Loucy (cell line): ENCODE results near the gene SNAI1.

Experiments used
- H2AFZ ChIP-seq: fragments of 200-600 bp; sonication (generic); 2 replicates; pipeline ENCODE4 v1.6.0; 2016; ENCODE audit warnings: antibody characterized with exemption, mild to moderate bottlenecking, low read length, moderate library complexity
- H3F3A ChIP-seq: fragments of 200-600 bp; 2 replicates; pipeline ENCODE4 v1.6.0; 2016; ENCODE audit warnings: antibody characterized with exemption, low read depth, mild to moderate bottlenecking
- H3K27me3 ChIP-seq: fragments of 200-600 bp; sonication (generic); 2 replicates; pipeline ENCODE4 v1.6.1; 2014; ENCODE audit warnings: low read length, mild to moderate bottlenecking; ENCODE audit not compliant: insufficient read depth, poor library complexity, severe bottlenecking
- H3K36me3 ChIP-seq: fragments of 200-600 bp; sonication (generic); 2 replicates; pipeline ENCODE4 v1.6.1; 2016; ENCODE audit warnings: low read length; ENCODE audit not compliant: insufficient read depth
- H3K4me1 ChIP-seq: fragments of 200-600 bp; sonication (generic); 2 replicates; pipeline ENCODE4 v1.5.1; 2014; ENCODE audit warnings: low read length, mild to moderate bottlenecking; ENCODE audit not compliant: insufficient read depth, poor library complexity, severe bottlenecking
- H3K4me2 ChIP-seq: fragments of 200-600 bp; sonication (generic); 2 replicates; pipeline ENCODE4 v1.6.0; 2014; ENCODE audit warnings: antibody characterized with exemption, low read length, low read depth, mild to moderate bottlenecking; ENCODE audit not compliant: poor library complexity, severe bottlenecking
- H3K4me3 ChIP-seq: fragments of 200-600 bp; sonication (generic); 2 replicates; pipeline ENCODE4 v1.5.1; 2014; ENCODE audit warnings: low read length, mild to moderate bottlenecking, mixed read lengths; ENCODE audit not compliant: poor library complexity, severe bottlenecking
- H3K79me2 ChIP-seq: fragments of 200-600 bp; sonication (generic); 2 replicates; pipeline ENCODE4 v1.6.1; 2014; ENCODE audit warnings: low read length; ENCODE audit not compliant: insufficient read depth
- H3K9ac ChIP-seq: fragments of 200-600 bp; sonication (generic); 2 replicates; pipeline ENCODE4 v1.6.0; 2014; ENCODE audit warnings: mild to moderate bottlenecking, low read depth, low read length, moderate library complexity; ENCODE audit not compliant: poor library complexity, severe bottlenecking
- H3K9me2 ChIP-seq: fragments of 200-600 bp; sonication (generic); replicated peaks from 2 replicates; pipeline ENCODE4 v1.6.1; 2016; ENCODE audit warnings: low read depth, low read length, mixed read lengths
- H3K9me3 ChIP-seq: fragments of 200-600 bp; sonication (generic); 2 replicates; pipeline ENCODE4 v1.6.1; 2014; ENCODE audit warnings: mild to moderate bottlenecking, antibody characterized with exemption, low read length, low read depth; ENCODE audit not compliant: insufficient read depth
- H4K20me1 ChIP-seq: fragments of 200-600 bp; sonication (generic); 2 replicates; pipeline ENCODE4 v1.6.0; 2014; ENCODE audit warnings: antibody characterized with exemption, low read length, mild to moderate bottlenecking; ENCODE audit not compliant: insufficient read depth, poor library complexity, severe bottlenecking
- EZH2phosphoT487 ChIP-seq: fragments of 200-600 bp; IDR thresholded peaks from 2 replicates; pipeline ENCODE4 v1.6.1; 2018; ENCODE audit warnings: antibody characterized with exemption, mild to moderate bottlenecking, moderate library complexity, borderline replicate concordance
- TF ChIP-seq, protein P1 (sequence below): fragments of 200-600 bp; sonication (generic); conservative IDR thresholded peaks from 2 replicates; pipeline ENCODE4 v1.5.1; 2014; ENCODE audit warnings: mild to moderate bottlenecking, antibody characterized with exemption, low read length

The SNAI1 gene

DNA sequence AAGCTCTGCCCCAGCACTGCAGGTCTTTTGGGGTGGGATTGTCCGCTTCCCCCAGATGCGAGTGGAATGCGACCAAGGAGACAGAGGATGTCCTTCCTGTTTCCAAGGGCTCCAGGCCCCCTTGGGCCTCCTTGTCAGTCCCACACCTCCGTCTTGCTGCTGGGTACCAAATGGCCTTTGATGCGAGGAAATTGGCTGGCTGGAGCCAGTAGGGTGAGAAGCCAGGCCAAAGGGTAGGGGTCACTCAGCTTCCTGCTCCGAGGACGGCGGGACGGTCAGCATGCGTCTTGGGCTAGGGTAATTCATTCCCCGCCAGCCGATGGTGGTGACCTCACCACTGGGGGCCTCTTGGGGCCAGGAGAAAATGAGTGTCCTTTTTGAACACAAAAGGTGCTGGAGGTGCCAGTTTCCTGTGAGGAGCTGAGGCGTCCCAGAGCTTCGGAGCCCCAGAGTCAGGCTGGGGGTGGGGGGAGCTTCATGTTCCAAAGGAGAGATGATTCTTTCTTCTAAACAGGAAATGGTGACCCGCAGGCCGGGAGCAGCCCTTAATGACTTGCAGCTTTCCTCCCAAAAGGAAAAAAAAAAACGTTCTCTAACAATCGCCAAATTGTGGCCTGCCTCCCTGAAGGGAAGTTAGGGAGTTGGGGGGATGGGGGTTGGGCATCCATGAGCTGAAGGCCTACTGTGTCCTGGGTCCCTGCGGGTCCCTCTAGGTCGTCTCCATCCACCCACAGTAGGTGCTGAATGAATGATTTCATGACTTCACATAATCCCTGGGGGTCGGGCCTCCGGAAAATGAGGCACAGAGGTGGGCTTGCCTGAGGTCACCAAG, 6.7 kb downstream of the SNAI1 start:
- TF ChIP-seq, protein P1, sequence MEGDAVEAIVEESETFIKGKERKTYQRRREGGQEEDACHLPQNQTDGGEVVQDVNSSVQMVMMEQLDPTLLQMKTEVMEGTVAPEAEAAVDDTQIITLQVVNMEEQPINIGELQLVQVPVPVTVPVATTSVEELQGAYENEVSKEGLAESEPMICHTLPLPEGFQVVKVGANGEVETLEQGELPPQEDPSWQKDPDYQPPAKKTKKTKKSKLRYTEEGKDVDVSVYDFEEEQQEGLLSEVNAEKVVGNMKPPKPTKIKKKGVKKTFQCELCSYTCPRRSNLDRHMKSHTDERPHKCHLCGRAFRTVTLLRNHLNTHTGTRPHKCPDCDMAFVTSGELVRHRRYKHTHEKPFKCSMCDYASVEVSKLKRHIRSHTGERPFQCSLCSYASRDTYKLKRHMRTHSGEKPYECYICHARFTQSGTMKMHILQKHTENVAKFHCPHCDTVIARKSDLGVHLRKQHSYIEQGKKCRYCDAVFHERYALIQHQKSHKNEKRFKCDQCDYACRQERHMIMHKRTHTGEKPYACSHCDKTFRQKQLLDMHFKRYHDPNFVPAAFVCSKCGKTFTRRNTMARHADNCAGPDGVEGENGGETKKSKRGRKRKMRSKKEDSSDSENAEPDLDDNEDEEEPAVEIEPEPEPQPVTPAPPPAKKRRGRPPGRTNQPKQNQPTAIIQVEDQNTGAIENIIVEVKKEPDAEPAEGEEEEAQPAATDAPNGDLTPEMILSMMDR: no peak
- no peak for TF ChIP-seq EZH2phosphoT487
- Histone ChIP-seq H4K20me1 (no peaks in the 10 kb centered on the region), H3K79me2 (no peaks in the 10 kb centered on the region), H3K9ac (no peak overlapping the region), H3K9me2 (no peaks in the 10 kb centered on the region), H3K4me3 (no peak overlapping the region), H3K27me3 (no peaks in the 10 kb centered on the region), H3K9me3 (no peaks in the 10 kb centered on the region), H3K36me3 (no peaks in the 10 kb centered on the region), H3F3A (no peaks in the 10 kb centered on the region), H3K4me1 (no peaks in the 10 kb centered on the region), H2AFZ (no peak overlapping the region), H3K4me2 (no peak overlapping the region)

DNA sequence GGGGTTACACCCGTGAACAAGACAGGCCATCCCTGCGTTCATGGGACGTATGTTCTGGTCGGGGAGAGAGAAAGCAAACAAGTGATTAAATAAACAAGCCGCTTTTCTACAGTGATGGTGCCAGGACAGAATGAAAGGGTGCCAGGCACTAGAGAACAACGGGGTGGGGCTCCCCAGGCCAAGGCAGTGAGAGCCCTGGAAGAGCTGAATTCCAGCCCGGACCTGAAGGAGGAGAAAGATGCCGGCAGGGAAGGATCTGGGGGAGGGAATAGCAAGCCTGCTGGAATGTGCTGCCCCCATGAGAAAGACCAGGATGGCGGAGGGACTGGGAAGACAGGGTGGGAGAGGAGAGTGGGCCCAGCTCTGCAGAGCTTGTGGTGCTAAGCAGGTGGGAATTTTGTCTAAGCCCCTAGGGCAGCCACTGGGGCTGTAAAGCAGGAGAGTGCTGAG, 7.5 kb downstream of the SNAI1 start:
- Histone ChIP-seq H3K27me3 (no peaks in the 10 kb centered on the region), H3K79me2 (no peaks in the 10 kb centered on the region), H3K9me2 (no peaks in the 10 kb centered on the region), H3K9me3 (no peaks in the 10 kb centered on the region), H2AFZ (no peak overlapping the region), H3K4me3 (no peak overlapping the region), H3K4me1 (no peaks in the 10 kb centered on the region), H3K36me3 (no peaks in the 10 kb centered on the region), H3F3A (no peaks in the 10 kb centered on the region), H3K4me2 (no peak overlapping the region), H4K20me1 (no peaks in the 10 kb centered on the region), H3K9ac (no peak overlapping the region)
- TF ChIP-seq, protein P1: no peak
- TF ChIP-seq EZH2phosphoT487: no peak

DNA sequence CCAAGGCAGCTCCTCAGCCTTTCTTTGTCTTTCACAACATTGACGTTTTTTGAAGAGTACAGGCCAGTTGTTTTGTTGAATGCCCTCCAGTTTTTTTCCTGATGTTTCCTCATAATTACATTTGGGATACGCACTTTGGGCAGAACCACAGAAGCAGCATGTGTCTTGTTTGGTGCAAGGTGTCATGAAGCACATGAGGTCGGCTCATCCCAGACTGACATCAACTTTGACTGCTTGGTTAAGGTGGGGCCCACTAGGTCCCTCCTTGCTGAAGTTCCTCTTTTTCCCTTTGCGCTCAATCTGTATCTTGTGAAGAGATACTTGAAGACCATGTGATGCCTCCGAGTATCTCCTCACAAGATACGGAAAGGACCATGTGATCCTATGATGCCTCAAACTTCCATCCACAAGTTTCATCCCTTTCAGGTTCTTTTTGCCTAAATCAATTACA, 10.5 kb downstream of the SNAI1 start:
- H4K20me1 ChIP-seq: no peaks in the 10 kb centered on the region
- no peaks in the 10 kb centered on the region for H3K79me2 ChIP-seq
- H3K9ac ChIP-seq: no peak overlapping the region
- no peak overlapping the region for H3K4me3 ChIP-seq
- H3K9me3 ChIP-seq: no peaks in the 10 kb centered on the region
- no peaks in the 10 kb centered on the region for H3K27me3 ChIP-seq
- no peak overlapping the region for H3K4me2 ChIP-seq
- H3K9me2 ChIP-seq: no peaks in the 10 kb centered on the region
- H3K36me3 ChIP-seq: no peaks in the 10 kb centered on the region
- H2AFZ ChIP-seq: no peak overlapping the region
- H3K4me1 ChIP-seq: no peaks in the 10 kb centered on the region
- H3F3A ChIP-seq: no peaks in the 10 kb centered on the region
- TF ChIP-seq, protein P1: no peak
- no peak for TF ChIP-seq EZH2phosphoT487
